Natural killer cell (primary cell): ENCODE results near the gene MINDY3. TPM values are rescaled to one million over a fixed set of nuclear protein-coding genes. Genes with fewer than 3 reads are reported as not detected.

ENCODE experiments used
- ATAC-seq, 3 donors: fragments of 150-1000 bp in 2 of 3; fragments of 200-7000 bp in 1 of 3; cut with Tn5 transposase; 1 replicate in 1 of 3; 2 replicates in 2 of 3; pipeline ENCODE4 v1.10.0; 2021; ENCODE audit warnings: mild to moderate bottlenecking in 2 of 3, moderate library complexity in 2 of 3
- DNase-seq, 2 donors: peaks; one replicate each; pipeline versions ENCODE4 v3.0.0 to v3.0.0-alpha.2; 2013 to 2021; ENCODE audit warnings: mixed read lengths in 1 of 2
- H3K27ac ChIP-seq: one replicate; pipeline ENCODE4 v1.5.1; 2013; ENCODE audit warnings: mild to moderate bottlenecking, low read length
- H3K27me3 ChIP-seq: one replicate; pipeline ENCODE4 v1.6.1; 2013; ENCODE audit warnings: low read length; ENCODE audit not compliant: control insufficient read depth, insufficient read depth
- H3K36me3 ChIP-seq: one replicate; pipeline ENCODE4 v1.6.1; 2013; ENCODE audit warnings: low read length; ENCODE audit not compliant: control insufficient read depth, insufficient read depth
- H3K4me1 ChIP-seq: one replicate; pipeline ENCODE4 v1.6.1; 2013; ENCODE audit warnings: low read length; ENCODE audit not compliant: control insufficient read depth, insufficient read depth
- H3K4me3 ChIP-seq: one replicate; pipeline ENCODE4 v1.5.1; 2013; ENCODE audit warnings: low read length
- H3K9me3 ChIP-seq: one replicate; pipeline ENCODE4 v1.6.1; 2013; ENCODE audit warnings: low read length; ENCODE audit not compliant: control insufficient read depth, insufficient read depth
- H3K27ac Mint-ChIP-seq, 2 donors: one replicate each; pipeline ENCODE4 v1.8.0; 2022; ENCODE audit warnings: mild to moderate bottlenecking in 2 of 2, mixed read lengths in 2 of 2, moderate library complexity in 1 of 2
- H3K27me3 Mint-ChIP-seq, 2 donors: one replicate each; pipeline ENCODE4 v1.8.0; 2022; ENCODE audit warnings: low read depth in 2 of 2, mixed read lengths in 2 of 2
- H3K36me3 Mint-ChIP-seq: one replicate; pipeline ENCODE4 v1.8.0; 2022; ENCODE audit warnings: mixed read lengths
- H3K4me1 Mint-ChIP-seq, 2 donors: one replicate each; pipeline ENCODE4 v1.8.0; 2022; ENCODE audit warnings: mixed read lengths in 2 of 2
- H3K4me3 Mint-ChIP-seq: one replicate; pipeline ENCODE4 v1.8.0; 2022; ENCODE audit warnings: mild to moderate bottlenecking, moderate library complexity, mixed read lengths
- H3K9me3 Mint-ChIP-seq, 2 donors: one replicate each; pipeline ENCODE4 v1.8.0; 2022; ENCODE audit warnings: mixed read lengths in 2 of 2
- WGBS: methylation state at CpG from one replicate; pipeline ENCODE4 v1.1.7; 2013; ENCODE audit warnings: missing lambda C conversion rate; ENCODE audit not compliant: insufficient coverage; 5-methylcytosine and 5-hydroxymethylcytosine counted together
- intact Hi-C: fragments of 100-400 bp; cut with micrococcal nuclease; formaldehyde crosslinking; loops from one replicate; pipeline ENCODE4 v1.14.2; 2022
- total RNA-seq, 4 donors: library from RNA; stranded (reverse); fragments of 120-200 nt in 1 of 4; gene quantifications; one replicate each; pipeline versions ENCODE4 v1.2.3 to v1.2.4, GENCODE V29; 2013 to 2022
- TF ChIP-seq, protein P1 (sequence below): fragments of 200-600 bp; IDR thresholded peaks from one replicate; pipeline ENCODE4 v1.8.0; 2022; ENCODE audit warnings: antibody characterized with exemption

The MINDY3 gene
- total RNA-seq, 3 donors from 2014 or later (not counting 1 experiment from before 2014, with no cell fraction given): 48.8 to 57.3 (median 53.3) TPM

DNA sequence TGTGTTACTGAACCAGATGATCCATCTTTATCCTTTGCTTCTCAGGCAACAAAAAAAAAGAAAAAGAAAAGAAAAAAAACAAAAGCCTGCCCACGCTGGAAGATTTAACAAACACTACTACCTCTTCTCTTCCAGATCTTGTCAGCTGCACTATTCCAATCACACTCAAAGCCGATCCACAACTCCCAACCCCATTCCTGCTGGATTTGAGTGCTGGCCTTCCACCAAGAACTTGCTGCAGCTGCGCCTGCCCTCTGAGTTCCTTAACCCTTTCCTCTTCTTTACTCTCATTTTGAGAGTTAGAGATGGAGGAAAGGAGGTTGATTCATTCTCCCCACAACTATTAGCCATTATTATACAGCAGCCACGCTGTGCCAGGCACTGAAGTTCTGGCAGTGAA is 124.5 kb downstream of the MINDY3 start:
- H3K4me1 Mint-ChIP-seq: no peaks in the 10 kb centered on the region
- Histone ChIP-seq H3K27me3 (peaks cover 3% of the 10 kb centered on the region), H3K27ac (no peak overlapping the region), H3K9me3 (no peaks in the 10 kb centered on the region), H3K4me3 (no peak overlapping the region), H3K36me3 (no peaks in the 10 kb centered on the region), H3K4me1 (no peaks in the 10 kb centered on the region)
- ATAC-seq: no peak
- H3K27ac Mint-ChIP-seq: no peak overlapping the region
- DNase-seq: no peak
- peaks cover 0 to 10% of the 10 kb centered on the region in 2 donors for H3K27me3 Mint-ChIP-seq
- 67% methylated on average over 2 of the region's 4 CpGs for WGBS
- intact Hi-C loops: no loop called here
- TF ChIP-seq, protein P1, sequence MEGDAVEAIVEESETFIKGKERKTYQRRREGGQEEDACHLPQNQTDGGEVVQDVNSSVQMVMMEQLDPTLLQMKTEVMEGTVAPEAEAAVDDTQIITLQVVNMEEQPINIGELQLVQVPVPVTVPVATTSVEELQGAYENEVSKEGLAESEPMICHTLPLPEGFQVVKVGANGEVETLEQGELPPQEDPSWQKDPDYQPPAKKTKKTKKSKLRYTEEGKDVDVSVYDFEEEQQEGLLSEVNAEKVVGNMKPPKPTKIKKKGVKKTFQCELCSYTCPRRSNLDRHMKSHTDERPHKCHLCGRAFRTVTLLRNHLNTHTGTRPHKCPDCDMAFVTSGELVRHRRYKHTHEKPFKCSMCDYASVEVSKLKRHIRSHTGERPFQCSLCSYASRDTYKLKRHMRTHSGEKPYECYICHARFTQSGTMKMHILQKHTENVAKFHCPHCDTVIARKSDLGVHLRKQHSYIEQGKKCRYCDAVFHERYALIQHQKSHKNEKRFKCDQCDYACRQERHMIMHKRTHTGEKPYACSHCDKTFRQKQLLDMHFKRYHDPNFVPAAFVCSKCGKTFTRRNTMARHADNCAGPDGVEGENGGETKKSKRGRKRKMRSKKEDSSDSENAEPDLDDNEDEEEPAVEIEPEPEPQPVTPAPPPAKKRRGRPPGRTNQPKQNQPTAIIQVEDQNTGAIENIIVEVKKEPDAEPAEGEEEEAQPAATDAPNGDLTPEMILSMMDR: no peak
- no peaks in the 10 kb centered on the region for H3K36me3 Mint-ChIP-seq
- H3K9me3 Mint-ChIP-seq: no peaks in the 10 kb centered on the region
- H3K4me3 Mint-ChIP-seq: no peak overlapping the region

DNA sequence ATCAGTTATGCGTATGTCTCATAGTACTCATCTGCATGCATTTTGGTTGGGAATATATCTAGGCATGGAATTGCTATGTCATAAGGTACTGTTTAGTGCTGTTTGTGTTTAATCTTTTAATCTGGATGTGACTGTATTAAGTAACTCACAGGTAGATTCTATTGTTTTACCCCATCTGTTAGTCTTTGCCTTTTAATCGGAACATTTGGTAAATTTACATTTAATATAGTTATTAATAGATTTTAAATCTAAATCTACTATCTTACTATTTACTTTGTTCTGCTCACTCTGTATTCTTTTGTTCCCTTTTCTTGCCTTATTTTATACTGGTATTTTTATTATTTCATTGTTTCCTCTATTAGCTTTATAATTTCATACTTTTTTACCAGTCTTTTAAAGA is 130.0 kb downstream of the MINDY3 start:
- intact Hi-C loops: no loop called here
- Mint-ChIP-seq H3K27me3 (peaks cover 3 to 16% of the 10 kb centered on the region in 2 donors), H3K9me3 (peaks cover 0 to 2% of the 10 kb centered on the region in 2 donors), H3K36me3 (no peaks in the 10 kb centered on the region), H3K27ac (no peak overlapping the region), H3K4me1 (no peaks in the 10 kb centered on the region), H3K4me3 (no peak overlapping the region)
- Histone ChIP-seq H3K4me3 (no peak overlapping the region), H3K27ac (no peak overlapping the region), H3K4me1 (no peaks in the 10 kb centered on the region), H3K9me3 (no peaks in the 10 kb centered on the region), H3K36me3 (no peaks in the 10 kb centered on the region), H3K27me3 (peaks cover 5% of the 10 kb centered on the region)
- DNase-seq (no peak), ATAC-seq (no peak)
- WGBS: 100% methylated on average over 1 of the region's 2 CpGs
- TF ChIP-seq, protein P1: no peak

DNA sequence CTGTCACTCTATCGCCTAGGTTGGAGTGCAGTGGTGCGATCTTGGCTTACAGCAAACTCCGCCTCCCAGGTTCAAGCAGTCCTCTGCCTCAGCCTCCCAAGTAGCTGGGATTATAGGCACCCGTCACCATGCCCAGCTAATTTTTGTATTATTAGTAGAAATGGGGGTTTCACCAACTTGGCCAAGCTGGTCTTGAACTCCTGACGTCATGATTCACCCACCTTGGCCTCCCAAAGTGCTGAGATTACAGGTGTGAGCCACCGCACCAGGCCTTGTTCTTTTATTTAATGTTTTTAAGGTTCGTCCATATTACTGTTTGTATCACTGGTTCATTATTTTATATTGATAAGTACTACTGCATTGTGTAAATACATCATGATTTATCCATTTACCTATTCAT is 130.4 kb downstream of the MINDY3 start:
- H3K27me3 Mint-ChIP-seq: peaks cover 3 to 16% of the 10 kb centered on the region in 2 donors
- Histone ChIP-seq H3K4me1 (no peaks in the 10 kb centered on the region), H3K9me3 (no peaks in the 10 kb centered on the region), H3K36me3 (no peaks in the 10 kb centered on the region), H3K27me3 (peaks cover 5% of the 10 kb centered on the region), H3K27ac (no peak overlapping the region), H3K4me3 (no peak overlapping the region)
- ATAC-seq (no peak), DNase-seq (no peak)
- H3K4me1 Mint-ChIP-seq: no peaks in the 10 kb centered on the region
- no peaks in the 10 kb centered on the region for H3K36me3 Mint-ChIP-seq
- WGBS: 85% methylated on average over 6 of the region's 7 CpGs
- no peak overlapping the region for H3K4me3 Mint-ChIP-seq
- intact Hi-C loops: no loop called here
- peaks cover 0 to 2% of the 10 kb centered on the region in 2 donors for H3K9me3 Mint-ChIP-seq
- no peak overlapping the region for H3K27ac Mint-ChIP-seq
- TF ChIP-seq, protein P1: no peak

Other genes with a start within 250 kb of the MINDY3 start
- gene ITGA8, start 140.6 kb downstream of the MINDY3 start, total RNA-seq: not detected